Mononuclear cell (primary cell): ENCODE data around the gene XXYLT1. TPM values are rescaled to one million over a fixed set of nuclear protein-coding genes. Genes with fewer than 3 reads are reported as not detected.

Source experiments
- H3K27me3 ChIP-seq: 2 replicates; pipeline ENCODE4 v1.6.0; 2011; ENCODE audit warnings: low read length, control low read depth; ENCODE audit not compliant: insufficient read depth
- H3K4me1 ChIP-seq: 2 replicates; pipeline ENCODE4 v1.5.1; 2011; ENCODE audit warnings: mild to moderate bottlenecking, low read length, control low read depth; ENCODE audit not compliant: insufficient read depth
- H3K4me3 ChIP-seq: 2 replicates; pipeline ENCODE4 v1.5.1; 2011; ENCODE audit warnings: mild to moderate bottlenecking, low read length, moderate library complexity
- H3K9me3 ChIP-seq: 2 replicates; pipeline ENCODE4 v1.5.1; 2011; ENCODE audit warnings: low read depth, mild to moderate bottlenecking, control low read depth, low read length
- total RNA-seq: library from RNA; depleted of rRNA; stranded (reverse); fragments of >200 nt; gene quantifications from one replicate; pipeline ENCODE4 v1.2.3, GENCODE V29; 2012

XXYLT1 gene
- total RNA-seq, 1 donor, result 9.0 TPM

- Histone ChIP-seq H3K4me1 (no peaks in the 10 kb centered on the region), H3K4me3 (no peak overlapping the region), H3K27me3 (no peaks in the 10 kb centered on the region), H3K9me3 (no peaks in the 10 kb centered on the region)
Measured at GRCh38 chr3:195212749-195213375, 58.1 kb downstream of the XXYLT1 start.

DNA sequence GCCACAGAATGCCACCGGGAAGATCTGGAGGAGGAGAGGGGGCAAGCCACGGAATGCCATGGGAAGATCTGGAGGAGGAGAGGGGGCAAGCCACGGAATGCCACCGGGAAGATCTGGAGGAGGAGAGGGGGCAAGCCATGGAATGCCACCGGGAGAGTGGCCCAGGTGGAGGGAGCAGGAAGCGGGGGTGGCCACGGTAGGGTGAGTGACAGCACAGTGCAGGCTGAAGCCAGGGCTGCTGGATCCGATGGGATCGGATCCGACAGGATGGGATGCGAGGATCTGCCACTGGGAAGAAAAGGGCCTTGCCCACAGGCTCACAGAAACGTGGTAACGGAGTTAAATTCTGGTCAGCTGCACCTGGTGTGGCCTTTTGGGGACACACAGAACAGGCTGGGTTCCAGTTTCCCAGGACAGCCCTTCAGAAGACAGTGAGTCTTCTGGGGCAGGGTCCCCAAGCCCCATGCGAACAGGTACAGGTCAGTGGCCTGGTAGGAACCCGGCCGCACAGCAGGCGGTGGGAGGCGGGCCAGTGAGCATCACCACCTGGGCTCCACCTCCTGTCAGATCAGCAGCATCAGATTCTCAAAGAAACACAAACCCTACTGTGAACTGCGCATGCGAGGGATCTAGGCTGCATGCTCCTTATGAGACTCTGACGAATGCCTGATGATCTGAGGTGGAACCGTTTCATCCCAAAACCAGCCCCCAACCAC, 58.8 kb downstream of the XXYLT1 start:
- Histone ChIP-seq H3K4me1 (no peaks in the 10 kb centered on the region), H3K27me3 (no peaks in the 10 kb centered on the region), H3K4me3 (no peak overlapping the region), H3K9me3 (no peaks in the 10 kb centered on the region)

GRCh38 chr3:195210266-195210973, 60.5 kb downstream of the XXYLT1 start:
- Histone ChIP-seq H3K9me3 (no peaks in the 10 kb centered on the region), H3K4me3 (no peak overlapping the region), H3K4me1 (peaks cover 2% of the 10 kb centered on the region), H3K27me3 (no peaks in the 10 kb centered on the region)

GRCh38 chr3:195209847-195210265, 61.1 kb downstream of the XXYLT1 start:
- H3K4me3 ChIP-seq, result no peak overlapping the region
- peaks cover 8% of the 10 kb centered on the region for H3K4me1 ChIP-seq
- no peaks in the 10 kb centered on the region for H3K9me3 ChIP-seq
- H3K27me3 ChIP-seq, result no peaks in the 10 kb centered on the region

DNA sequence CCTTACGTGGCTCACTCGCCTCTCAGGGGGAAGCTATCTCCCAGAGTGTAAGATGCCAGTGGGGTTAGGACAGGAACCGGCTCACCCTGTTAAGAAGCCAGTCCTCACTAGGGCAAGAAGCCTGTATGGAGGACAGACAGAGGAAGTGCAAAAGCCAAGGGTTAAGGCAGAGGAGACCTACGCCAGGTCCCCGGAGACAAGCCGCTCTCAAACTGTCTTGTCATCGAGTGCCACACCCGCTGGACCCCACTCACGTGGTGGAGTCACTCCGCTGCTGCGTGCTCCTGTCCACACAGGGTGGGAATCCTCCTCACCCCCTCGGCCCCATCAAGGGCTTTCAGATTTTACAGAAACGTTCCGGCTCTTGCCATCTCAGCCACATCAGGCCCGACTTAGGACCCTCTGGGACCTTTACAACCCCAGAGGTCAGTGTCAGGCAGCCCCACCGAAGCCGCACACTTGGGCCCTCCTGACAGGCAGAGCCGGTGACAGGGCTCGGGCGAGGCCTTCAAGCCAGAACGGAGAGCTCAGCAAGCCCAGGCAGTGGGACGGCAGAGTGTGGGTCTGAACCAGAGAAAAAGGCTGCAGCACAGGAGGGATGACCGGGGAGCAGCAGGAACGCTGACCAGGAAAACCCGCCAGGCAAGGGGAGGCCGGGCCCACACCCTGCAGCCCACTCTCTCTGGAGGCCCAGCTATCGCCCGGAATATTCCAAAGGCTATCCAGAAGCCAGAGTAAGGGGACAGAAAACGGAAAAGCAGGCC, 61.7 kb downstream of the XXYLT1 start:
- H3K9me3 ChIP-seq, result no peaks in the 10 kb centered on the region
- no peaks in the 10 kb centered on the region for H3K27me3 ChIP-seq
- H3K4me3 ChIP-seq, result no peak overlapping the region
- peaks cover 14% of the 10 kb centered on the region for H3K4me1 ChIP-seq

GRCh38 chr3:195208631-195209030, 62.3 kb downstream of the XXYLT1 start:
- H3K4me1 ChIP-seq, result peaks cover 15% of the 10 kb centered on the region
- no peaks in the 10 kb centered on the region for H3K27me3 ChIP-seq
- H3K4me3 ChIP-seq, result no peak overlapping the region
- H3K9me3 ChIP-seq, result no peaks in the 10 kb centered on the region

GRCh38 chr3:195208183-195208582, 62.8 kb downstream of the XXYLT1 start:
- Histone ChIP-seq H3K4me1 (peaks cover 18% of the 10 kb centered on the region), H3K27me3 (no peaks in the 10 kb centered on the region), H3K9me3 (no peaks in the 10 kb centered on the region), H3K4me3 (no peak overlapping the region)

- H3K4me3 ChIP-seq, result no peak overlapping the region
- H3K27me3 ChIP-seq, result no peaks in the 10 kb centered on the region
- H3K9me3 ChIP-seq, result no peaks in the 10 kb centered on the region
- peaks cover 18% of the 10 kb centered on the region for H3K4me1 ChIP-seq
Measured at GRCh38 chr3:195207731-195208130, 63.2 kb downstream of the XXYLT1 start.

GRCh38 chr3:195207056-195207455, 63.9 kb downstream of the XXYLT1 start:
- Histone ChIP-seq H3K9me3 (no peaks in the 10 kb centered on the region), H3K27me3 (no peaks in the 10 kb centered on the region), H3K4me1 (peaks cover 18% of the 10 kb centered on the region), H3K4me3 (no peak overlapping the region)

DNA sequence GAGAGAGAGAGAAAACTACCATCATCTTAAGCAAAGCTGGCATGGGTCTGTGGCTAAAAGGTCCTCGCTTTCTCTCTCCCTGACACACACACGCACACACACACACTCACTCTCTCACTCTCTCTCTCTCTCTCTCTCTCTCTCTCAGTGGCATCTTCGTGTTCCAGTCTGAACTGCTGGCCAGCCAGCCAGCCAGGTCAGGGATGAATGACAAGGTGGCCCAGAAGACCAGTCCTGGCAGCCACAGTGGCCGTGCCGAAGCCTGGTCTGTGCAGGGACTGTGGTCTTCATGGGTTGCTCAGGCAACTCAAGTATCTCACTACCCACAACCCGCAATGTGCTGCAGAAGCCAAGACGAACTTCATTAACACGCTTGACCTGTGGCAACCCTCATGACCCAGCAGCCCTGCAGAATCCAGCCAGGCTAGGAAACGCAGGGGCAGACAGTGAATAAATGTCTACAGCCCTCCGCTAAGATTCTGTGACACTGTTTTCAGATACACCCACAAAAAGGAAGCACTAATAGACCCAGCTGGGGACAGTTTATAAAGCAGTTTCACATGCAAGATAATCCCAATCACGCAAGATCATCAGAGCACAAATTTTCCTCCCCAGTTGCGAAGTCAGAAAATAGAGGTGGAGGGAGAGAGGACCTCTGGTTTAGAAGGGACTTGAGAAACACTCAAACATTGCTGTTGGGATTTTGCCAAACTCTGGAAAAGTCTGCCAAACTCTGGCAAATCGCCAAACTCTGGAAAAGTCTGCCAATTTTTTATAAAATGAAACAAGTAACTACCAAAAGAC, 66.4 kb downstream of the XXYLT1 start:
- Histone ChIP-seq H3K4me1 (peaks cover 18% of the 10 kb centered on the region), H3K9me3 (no peaks in the 10 kb centered on the region), H3K27me3 (no peaks in the 10 kb centered on the region), H3K4me3 (no peak overlapping the region)

DNA sequence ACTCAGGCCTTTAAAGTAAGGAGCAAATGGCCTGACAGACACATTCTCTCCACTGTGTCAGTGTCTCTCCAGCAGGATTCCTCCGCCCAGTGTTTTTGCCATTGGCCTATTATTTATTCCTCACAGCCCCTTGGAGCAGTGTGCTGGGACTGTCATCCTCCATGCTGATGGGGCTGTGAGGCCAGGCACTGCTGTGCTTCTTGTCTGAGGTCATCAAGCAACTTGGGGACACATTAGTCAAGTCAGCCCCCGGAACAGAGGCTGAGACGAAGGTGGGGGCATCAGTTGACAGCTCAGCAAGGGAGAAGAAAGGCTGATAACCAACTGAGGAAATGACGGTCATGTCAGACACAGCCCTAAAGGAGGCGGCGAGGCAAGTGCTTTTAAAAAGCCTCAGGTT, 67.4 kb downstream of the XXYLT1 start:
- Histone ChIP-seq H3K27me3 (no peaks in the 10 kb centered on the region), H3K9me3 (no peaks in the 10 kb centered on the region), H3K4me1 (peaks cover 19% of the 10 kb centered on the region), H3K4me3 (no peak overlapping the region)

DNA sequence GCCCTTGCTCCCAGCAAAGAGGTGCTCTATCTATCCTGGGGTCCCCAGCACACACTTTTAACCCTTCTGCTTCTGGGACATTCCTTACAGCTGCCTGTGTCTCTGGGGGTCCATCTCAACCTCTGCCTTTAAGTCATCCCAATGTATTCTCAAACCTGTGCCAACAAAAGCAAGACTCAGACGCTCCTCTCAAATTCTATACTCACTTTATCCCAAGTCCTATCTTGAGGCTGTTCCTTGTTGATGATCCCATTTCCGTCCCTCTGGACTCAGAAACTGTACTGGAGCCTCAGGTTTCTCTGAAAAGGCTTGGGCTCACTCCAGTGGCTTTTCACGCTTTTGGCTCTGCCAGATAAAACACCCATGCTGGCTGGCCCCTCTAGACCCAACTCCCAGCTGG, 69.7 kb downstream of the XXYLT1 start:
- Histone ChIP-seq H3K4me3 (no peak overlapping the region), H3K27me3 (no peaks in the 10 kb centered on the region), H3K9me3 (no peaks in the 10 kb centered on the region), H3K4me1 (peaks cover 29% of the 10 kb centered on the region)

DNA sequence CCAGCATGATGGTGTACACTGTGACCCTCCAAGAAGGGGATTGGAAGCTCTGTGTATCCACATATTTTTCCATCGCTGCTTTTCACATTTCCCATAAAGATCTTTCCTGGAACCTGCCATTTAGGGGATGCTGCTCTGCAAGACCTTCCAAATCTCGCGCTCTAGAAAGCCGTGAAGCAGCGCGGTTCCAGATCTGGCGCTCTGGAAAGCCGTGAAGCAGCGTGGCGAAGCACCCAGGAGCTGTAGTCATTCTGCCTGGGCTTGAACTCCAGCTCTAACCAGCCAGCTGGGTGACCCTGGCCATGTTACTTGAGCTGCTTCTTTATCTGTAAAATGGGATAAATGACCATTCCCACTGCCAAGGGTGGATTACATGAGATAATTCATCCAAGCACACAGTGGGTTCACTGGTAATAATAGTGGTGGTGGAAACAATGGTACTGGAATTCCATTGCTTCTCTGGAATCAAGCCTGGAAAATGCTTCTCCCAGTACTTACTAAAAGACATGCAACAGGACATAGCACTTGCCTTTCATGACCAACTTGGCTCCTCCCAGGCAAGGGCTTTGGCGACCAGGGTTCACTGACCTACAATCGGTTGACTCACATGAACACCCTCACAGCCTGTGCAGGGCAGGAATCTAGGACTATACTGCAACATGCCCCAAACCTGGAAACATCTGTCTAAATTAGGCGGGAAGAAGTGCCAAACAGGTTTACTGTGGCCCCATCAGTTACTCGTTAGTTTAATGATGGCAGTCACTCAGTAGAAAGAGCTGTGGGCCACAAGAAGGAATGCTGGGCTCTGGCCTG, 70.7 kb downstream of the XXYLT1 start:
- Histone ChIP-seq H3K4me3 (no peak overlapping the region), H3K9me3 (no peaks in the 10 kb centered on the region), H3K27me3 (no peaks in the 10 kb centered on the region), H3K4me1 (peaks cover 25% of the 10 kb centered on the region)
